ENCODE measurements around the gene GLT1D1. TPM values are rescaled to one million over a fixed set of nuclear protein-coding genes. Genes with fewer than 3 reads are reported as not detected.

GLT1D1 gene
- total RNA-seq, 1 donor from 2014 or later: 0.44 TPM

- TF ChIP-seq CTCF (IDR thresholded peaks at IDR 0.05; ENCODE audit: unreplicated experiment): no peak
- DNase-seq (ENCODE audit: low spot score): no peak
- Mint-ChIP-seq H3K27ac (ENCODE audit: unreplicated experiment) (no peak overlapping the region), H3K36me3 (ENCODE audit: low read depth, unreplicated experiment) (peaks cover 9% of the 10 kb centered on the region), H3K4me3 (ENCODE audit: unreplicated experiment) (no peak overlapping the region), H3K27me3 (ENCODE audit: unreplicated experiment) (no peaks in the 10 kb centered on the region), H3K4me1 (ENCODE audit: unreplicated experiment) (no peaks in the 10 kb centered on the region), H3K9me3 (ENCODE audit: unreplicated experiment) (peaks cover 32% of the 10 kb centered on the region)
These were observed 19.0 kb downstream of the GLT1D1 start for GRCh38 chr12:128872303-128872702.

- Mint-ChIP-seq H3K27me3 (ENCODE audit: unreplicated experiment) (no peaks in the 10 kb centered on the region), H3K36me3 (ENCODE audit: low read depth, unreplicated experiment) (peaks cover 9% of the 10 kb centered on the region), H3K9me3 (ENCODE audit: unreplicated experiment) (peaks cover 20% of the 10 kb centered on the region), H3K4me3 (ENCODE audit: unreplicated experiment) (no peak overlapping the region), H3K27ac (ENCODE audit: unreplicated experiment) (no peak overlapping the region), H3K4me1 (ENCODE audit: unreplicated experiment) (no peaks in the 10 kb centered on the region)
- no peak for DNase-seq (ENCODE audit: low spot score)
- no peak for TF ChIP-seq CTCF (IDR thresholded peaks at IDR 0.05; ENCODE audit: unreplicated experiment)
These were observed 23.3 kb downstream of the GLT1D1 start for GRCh38 chr12:128876559-128876958.

GRCh38 chr12:128879898-128880764 lies 26.9 kb downstream of the GLT1D1 start:
- Mint-ChIP-seq H3K4me3 (ENCODE audit: unreplicated experiment) (no peak overlapping the region), H3K27ac (ENCODE audit: unreplicated experiment) (no peak overlapping the region), H3K9me3 (ENCODE audit: unreplicated experiment) (peaks cover 21% of the 10 kb centered on the region), H3K27me3 (ENCODE audit: unreplicated experiment) (no peaks in the 10 kb centered on the region), H3K4me1 (ENCODE audit: unreplicated experiment) (no peaks in the 10 kb centered on the region), H3K36me3 (ENCODE audit: low read depth, unreplicated experiment) (peaks cover 3% of the 10 kb centered on the region)
- no peak for TF ChIP-seq CTCF (IDR thresholded peaks at IDR 0.05; ENCODE audit: unreplicated experiment)
- no peak for DNase-seq (ENCODE audit: low spot score)

- no peak for DNase-seq (ENCODE audit: low spot score)
- TF ChIP-seq CTCF (IDR thresholded peaks at IDR 0.05; ENCODE audit: unreplicated experiment): no peak
- Mint-ChIP-seq H3K9me3 (ENCODE audit: unreplicated experiment) (peaks cover 5% of the 10 kb centered on the region), H3K4me1 (ENCODE audit: unreplicated experiment) (no peaks in the 10 kb centered on the region), H3K4me3 (ENCODE audit: unreplicated experiment) (no peak overlapping the region), H3K36me3 (ENCODE audit: low read depth, unreplicated experiment) (peaks cover under 1% of the 10 kb centered on the region), H3K27ac (ENCODE audit: unreplicated experiment) (no peak overlapping the region), H3K27me3 (ENCODE audit: unreplicated experiment) (peaks cover 1% of the 10 kb centered on the region)
These were observed 38.6 kb downstream of the GLT1D1 start for GRCh38 chr12:128891856-128892255.

GRCh38 chr12:128903236-128903635 lies 50.0 kb downstream of the GLT1D1 start:
- H3K27me3 Mint-ChIP-seq (ENCODE audit: unreplicated experiment): no peaks in the 10 kb centered on the region
- DNase-seq (ENCODE audit: low spot score): no peak
- no peak overlapping the region for H3K27ac Mint-ChIP-seq (ENCODE audit: unreplicated experiment)
- H3K36me3 Mint-ChIP-seq (ENCODE audit: low read depth, unreplicated experiment): peaks cover 4% of the 10 kb centered on the region
- H3K9me3 Mint-ChIP-seq (ENCODE audit: unreplicated experiment): no peaks in the 10 kb centered on the region
- no peak for TF ChIP-seq CTCF (IDR thresholded peaks at IDR 0.05; ENCODE audit: unreplicated experiment)
- no peak overlapping the region for H3K4me3 Mint-ChIP-seq (ENCODE audit: unreplicated experiment)
- H3K4me1 Mint-ChIP-seq (ENCODE audit: unreplicated experiment): no peaks in the 10 kb centered on the region
